ENCODE measurements around the gene ZNF701. TPM values are rescaled to one million over a fixed set of nuclear protein-coding genes. Genes with fewer than 3 reads are reported as not detected.

Gene ZNF701
- total and polyA plus RNA-seq, 2 of the 8 experiments (the other 6 are each of a cell fraction or from before 2014, with no cell fraction given): 4.9 to 18.7 TPM

DNA sequence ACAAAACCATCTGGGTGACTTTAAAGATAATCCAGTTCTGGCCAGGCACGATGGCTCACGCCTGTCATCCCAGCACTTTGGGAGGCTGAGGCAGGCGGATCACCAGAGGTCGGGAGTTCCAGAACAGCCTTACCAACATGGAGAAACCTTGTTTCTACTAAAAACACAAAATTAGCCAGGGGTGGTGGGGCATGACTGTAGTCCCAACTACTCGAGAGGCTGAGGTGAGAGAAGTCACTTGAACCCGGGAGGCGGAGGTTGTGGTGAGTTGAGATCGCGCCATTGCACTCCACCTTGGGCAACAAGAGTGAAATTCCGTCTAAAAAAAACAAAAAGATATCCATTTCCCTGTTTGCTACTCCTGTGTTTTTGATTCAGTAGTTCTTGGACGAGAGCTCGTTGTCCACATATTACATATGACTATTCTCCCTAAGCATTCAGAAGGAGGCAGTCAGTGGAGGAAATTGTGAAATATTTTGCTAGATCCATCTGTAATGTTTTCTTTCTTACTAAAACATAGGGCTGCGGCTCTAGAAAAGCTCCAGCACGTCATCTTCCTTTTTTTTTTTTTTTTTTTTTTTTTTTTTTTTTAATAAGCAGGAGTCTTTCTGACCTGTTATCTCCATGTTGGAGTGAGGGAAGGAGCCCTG lies 33.6 kb downstream of the ZNF701 start (continued):
- no peak for TF ChIP-seq SIRT6 (IDR thresholded peaks at IDR 0.05; ENCODE audit: low read length)
- no peak for TF ChIP-seq SP1 (IDR thresholded peaks at IDR 0.05; ENCODE audit: low read depth, low read length)
- TF ChIP-seq MAFK (IDR thresholded peaks at IDR 0.05; ENCODE audit: low read depth, low read length): no peak
- no peak for TF ChIP-seq POU5F1 (IDR thresholded peaks at IDR 0.05; ENCODE audit: low read depth, low read length)
